Natural killer cell (primary cell): ENCODE results near the gene ASPSCR1. TPM values are rescaled to one million over a fixed set of nuclear protein-coding genes. Genes with fewer than 3 reads are reported as not detected.

Experiments used
- ATAC-seq, 3 donors: fragments of 150-1000 bp in 2 of 3; fragments of 200-7000 bp in 1 of 3; cut with Tn5 transposase; 1 replicate in 1 of 3; 2 replicates in 2 of 3; pipeline ENCODE4 v1.10.0; 2021; ENCODE audit warnings: mild to moderate bottlenecking in 2 of 3, moderate library complexity in 2 of 3
- DNase-seq, 2 donors: peaks; one replicate each; pipeline versions ENCODE4 v3.0.0 to v3.0.0-alpha.2; 2013 to 2021; ENCODE audit warnings: mixed read lengths in 1 of 2
- H3K27ac ChIP-seq: one replicate; pipeline ENCODE4 v1.5.1; 2013; ENCODE audit warnings: mild to moderate bottlenecking, low read length
- H3K27me3 ChIP-seq: one replicate; pipeline ENCODE4 v1.6.1; 2013; ENCODE audit warnings: low read length; ENCODE audit not compliant: control insufficient read depth, insufficient read depth
- H3K36me3 ChIP-seq: one replicate; pipeline ENCODE4 v1.6.1; 2013; ENCODE audit warnings: low read length; ENCODE audit not compliant: control insufficient read depth, insufficient read depth
- H3K4me1 ChIP-seq: one replicate; pipeline ENCODE4 v1.6.1; 2013; ENCODE audit warnings: low read length; ENCODE audit not compliant: control insufficient read depth, insufficient read depth
- H3K4me3 ChIP-seq: one replicate; pipeline ENCODE4 v1.5.1; 2013; ENCODE audit warnings: low read length
- H3K9me3 ChIP-seq: one replicate; pipeline ENCODE4 v1.6.1; 2013; ENCODE audit warnings: low read length; ENCODE audit not compliant: control insufficient read depth, insufficient read depth
- H3K27ac Mint-ChIP-seq, 2 donors: one replicate each; pipeline ENCODE4 v1.8.0; 2022; ENCODE audit warnings: mild to moderate bottlenecking in 2 of 2, mixed read lengths in 2 of 2, moderate library complexity in 1 of 2
- H3K27me3 Mint-ChIP-seq, 2 donors: one replicate each; pipeline ENCODE4 v1.8.0; 2022; ENCODE audit warnings: low read depth in 2 of 2, mixed read lengths in 2 of 2
- H3K36me3 Mint-ChIP-seq: one replicate; pipeline ENCODE4 v1.8.0; 2022; ENCODE audit warnings: mixed read lengths
- H3K4me1 Mint-ChIP-seq, 2 donors: one replicate each; pipeline ENCODE4 v1.8.0; 2022; ENCODE audit warnings: mixed read lengths in 2 of 2
- H3K4me3 Mint-ChIP-seq: one replicate; pipeline ENCODE4 v1.8.0; 2022; ENCODE audit warnings: mild to moderate bottlenecking, moderate library complexity, mixed read lengths
- H3K9me3 Mint-ChIP-seq, 2 donors: one replicate each; pipeline ENCODE4 v1.8.0; 2022; ENCODE audit warnings: mixed read lengths in 2 of 2
- CTCF ChIP-seq: fragments of 200-600 bp; IDR thresholded peaks from one replicate; pipeline ENCODE4 v1.8.0; 2022; ENCODE audit warnings: antibody characterized with exemption
- WGBS: methylation state at CpG from one replicate; pipeline ENCODE4 v1.1.7; 2013; ENCODE audit warnings: missing lambda C conversion rate; ENCODE audit not compliant: insufficient coverage; 5-methylcytosine and 5-hydroxymethylcytosine counted together
- intact Hi-C: fragments of 100-400 bp; cut with micrococcal nuclease; formaldehyde crosslinking; loops from one replicate; pipeline ENCODE4 v1.14.2; 2022
- total RNA-seq, 4 donors: library from RNA; stranded (reverse); fragments of 120-200 nt in 1 of 4; gene quantifications; one replicate each; pipeline versions ENCODE4 v1.2.3 to v1.2.4, GENCODE V29; 2013 to 2022

Gene ASPSCR1
- total RNA-seq, 3 donors from 2014 or later (not counting 1 experiment from before 2014, with no cell fraction given): 29.7 to 43.5 (median 40.8) TPM

DNA sequence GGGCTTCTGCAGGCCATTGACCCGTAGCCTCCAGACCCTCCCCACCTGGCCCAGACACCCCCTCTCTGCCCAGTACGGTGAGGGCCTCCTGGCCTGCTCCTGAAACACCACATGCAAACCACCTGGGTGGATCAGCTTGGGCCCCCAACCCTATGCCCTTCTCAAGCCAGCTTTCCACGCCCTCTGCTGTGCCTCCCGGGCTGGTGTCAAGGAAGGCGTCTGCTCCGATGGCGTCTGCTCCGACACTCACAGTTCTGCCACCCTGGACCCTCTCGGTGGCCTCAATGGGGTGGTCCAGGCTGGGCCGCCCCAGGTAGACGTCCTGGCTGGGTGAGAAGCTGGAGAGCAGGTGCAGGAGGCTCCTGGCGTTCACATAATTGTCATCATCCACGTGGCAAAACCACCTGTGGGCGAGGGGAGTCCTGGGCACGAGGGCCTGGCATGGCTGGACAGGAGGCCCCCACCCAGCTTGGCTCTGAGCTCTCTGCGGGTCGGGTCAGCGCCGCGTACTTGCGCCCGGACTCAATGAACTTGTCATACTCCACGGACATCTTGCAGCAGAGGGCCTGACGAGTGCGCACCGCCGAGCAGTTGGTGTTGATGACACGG is 72.8 kb downstream of the ASPSCR1 start:
- Mint-ChIP-seq H3K27me3 (no peaks in the 10 kb centered on the region), H3K4me3 (peak overlapping the region; percentile 87), H3K36me3 (no peaks in the 10 kb centered on the region), H3K27ac (peak overlapping the region in 1 of 2 donors; percentile 71), H3K9me3 (no peaks in the 10 kb centered on the region), H3K4me1 (peaks cover 0 to 16% of the 10 kb centered on the region in 2 donors)
- Histone ChIP-seq H3K27me3 (no peaks in the 10 kb centered on the region), H3K4me1 (peaks cover 30% of the 10 kb centered on the region), H3K9me3 (no peaks in the 10 kb centered on the region), H3K27ac (no peak overlapping the region), H3K36me3 (peaks cover 15% of the 10 kb centered on the region), H3K4me3 (no peak overlapping the region)
- no peak for ATAC-seq
- no peak for DNase-seq
- intact Hi-C loops: no loop called here
- TF ChIP-seq CTCF: no peak
- WGBS: 95% methylated on average over 28 of the region's 28 CpGs

DNA sequence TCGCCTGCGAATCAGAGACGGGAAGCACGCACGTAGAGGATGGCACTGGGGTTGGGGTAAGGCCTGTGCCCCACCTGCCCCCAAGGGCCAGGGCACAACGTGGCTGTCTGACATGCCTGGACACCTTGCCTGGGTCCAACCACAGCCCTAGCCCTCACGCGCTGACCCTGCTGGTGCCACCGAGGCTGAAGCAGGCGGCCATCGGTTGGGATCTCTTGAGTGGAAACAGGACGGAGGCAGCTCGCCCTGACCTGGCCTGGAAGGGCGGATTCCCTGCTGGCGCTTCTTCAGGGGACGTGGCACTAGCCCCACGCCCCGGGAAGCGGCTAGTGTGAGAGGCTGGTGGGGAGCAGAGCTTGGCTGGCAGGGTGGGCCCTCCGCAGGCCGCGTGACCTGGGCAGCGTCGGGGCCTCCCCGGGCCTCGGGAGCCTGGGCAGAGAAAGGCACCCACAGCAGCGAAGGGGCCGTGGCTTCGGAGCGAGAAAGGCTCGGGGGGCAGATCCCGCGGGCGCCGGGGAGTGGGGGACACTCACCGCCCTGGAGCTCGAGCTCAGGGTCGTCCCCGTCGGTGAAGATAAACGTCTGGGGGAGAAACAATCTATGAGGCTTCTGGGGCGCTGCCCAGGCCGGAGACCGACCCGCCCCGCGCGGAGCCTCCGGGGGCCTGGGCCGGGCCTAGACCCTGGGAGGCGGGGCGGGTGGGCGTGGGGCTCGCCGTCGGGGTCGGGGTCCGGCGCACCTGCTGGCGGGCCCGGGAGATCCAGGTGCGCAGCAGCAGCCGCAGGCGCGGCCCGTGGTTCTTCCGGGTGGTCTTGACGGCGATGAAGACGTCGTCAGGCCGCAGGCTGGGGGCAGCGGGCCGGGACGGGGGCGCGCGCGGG is 73.6 kb downstream of the ASPSCR1 start:
- peaks cover 21% of the 10 kb centered on the region for H3K36me3 ChIP-seq
- no peak for TF ChIP-seq CTCF
- H3K4me1 ChIP-seq: peaks cover 30% of the 10 kb centered on the region
- Mint-ChIP-seq H3K27ac (peak overlapping the region in 1 of 2 donors; percentile 71), H3K4me3 (peak overlapping the region; percentile 87), H3K36me3 (no peaks in the 10 kb centered on the region), H3K27me3 (no peaks in the 10 kb centered on the region), H3K4me1 (peaks cover 0 to 16% of the 10 kb centered on the region in 2 donors), H3K9me3 (no peaks in the 10 kb centered on the region)
- no peaks in the 10 kb centered on the region for H3K27me3 ChIP-seq
- intact Hi-C loops: loop anchor here (1.0 kb wide), 1 partner anchor 14 kb away; the partner anchor contains the start of gene DCXR
- no peaks in the 10 kb centered on the region for H3K9me3 ChIP-seq
- ATAC-seq (peak in 2 of 3 donors; percentile 9 to 10), DNase-seq (no peak)
- peak overlapping the region; percentile 28 for H3K4me3 ChIP-seq
- no peak overlapping the region for H3K27ac ChIP-seq
- 21% methylated on average over 79 of the region's 79 CpGs for WGBS

GRCh38 chr17:82051776-82052637 is 74.6 kb downstream of the ASPSCR1 start, which contains the start of the genes GPS1 and RFNG:
TSS of gene GPS1 (plus strand) at chr17:82051898. CDS start at chr17:82051932, 34 bp downstream.
TSS of gene RFNG (minus strand) at chr17:82051811. CDS start at chr17:82051766, 45 bp downstream.
- no peaks in the 10 kb centered on the region for H3K9me3 Mint-ChIP-seq
- H3K4me3 ChIP-seq: peak within 1 kb of the TSS; percentile 77
- H3K27me3 Mint-ChIP-seq: no peaks in the 10 kb centered on the region
- peak within 1 kb of the TSS; percentile 87 for H3K4me3 Mint-ChIP-seq
- H3K27ac ChIP-seq: no peak within 1 kb of the TSS
- H3K4me1 Mint-ChIP-seq: peaks cover 0 to 16% of the 10 kb centered on the region in 2 donors
- DNase-seq: peak; percentile 73 to 86
- H3K36me3 Mint-ChIP-seq: no peaks in the 10 kb centered on the region
- TF ChIP-seq CTCF: no peak
- no peaks in the 10 kb centered on the region for H3K27me3 ChIP-seq
- WGBS: under 1% methylated on average over 94 of the region's 94 CpGs
- peaks cover 29% of the 10 kb centered on the region for H3K36me3 ChIP-seq
- no peaks in the 10 kb centered on the region for H3K9me3 ChIP-seq
- peak within 1 kb of the TSS in 1 of 2 donors; percentile 71 for H3K27ac Mint-ChIP-seq
- peaks cover 30% of the 10 kb centered on the region for H3K4me1 ChIP-seq
- intact Hi-C loops: loop anchor here (1.0 kb wide), 1 partner anchor 15 kb away; the partner anchor contains the start of gene DCXR
- peak; percentile 86 to 97 (median 95) for ATAC-seq
